CD8-positive, alpha-beta memory T cell (primary cell): ENCODE results near the gene NDRG4. TPM values are rescaled to one million over a fixed set of nuclear protein-coding genes. Genes with fewer than 3 reads are reported as not detected.
"Not testable (repeated sequence)": the region's sequence is repeated elsewhere in the genome, so short reads cannot be mapped to it uniquely, and the experiment has no call there.

ENCODE experiments used
- CTCF ChIA-PET: fragments of 350-600 bp; sonication (Branson Sonifier 250); formaldehyde crosslinking; loops from one replicate; lab custom pipeline; 2021; ENCODE audit warnings: antibody characterized with exemption; lab: Charles Lee
- POLR2A ChIA-PET: fragments of 350-600 bp; sonication (Branson Sonifier 250); formaldehyde crosslinking; loops from one replicate; lab custom pipeline; 2021; ENCODE audit warnings: antibody characterized with exemption; lab: Charles Lee
- DNase-seq, 5 donors: peaks; one replicate each; pipeline versions ENCODE4 v3.0.0 to v3.0.0-alpha.2; 2020 to 2022; ENCODE audit warnings: mixed read lengths in 1 of 5
- H3K27ac ChIP-seq: one replicate; pipeline ENCODE4 v1.7.0; 2013; ENCODE audit warnings: low read depth, mild to moderate bottlenecking, low read length, moderate library complexity
- H3K27me3 ChIP-seq: 2 replicates; pipeline ENCODE4 v1.7.0; 2013; ENCODE audit warnings: low read length, mild to moderate bottlenecking; ENCODE audit not compliant: insufficient read depth, poor library complexity, severe bottlenecking
- H3K36me3 ChIP-seq: 2 replicates; pipeline ENCODE4 v1.7.0; 2013; ENCODE audit warnings: mild to moderate bottlenecking, low read length, moderate library complexity; ENCODE audit not compliant: insufficient read depth
- H3K4me1 ChIP-seq: 2 replicates; pipeline ENCODE4 v1.7.0; 2013; ENCODE audit warnings: mild to moderate bottlenecking, low read length, moderate library complexity; ENCODE audit not compliant: insufficient read depth
- H3K4me3 ChIP-seq: 2 replicates; pipeline ENCODE4 v1.7.0; 2013; ENCODE audit warnings: mild to moderate bottlenecking, low read length
- H3K9me3 ChIP-seq: 2 replicates; pipeline ENCODE4 v1.7.0; 2013; ENCODE audit warnings: mild to moderate bottlenecking, low read length
- H3K27ac Mint-ChIP-seq, 8 donors: one replicate each; pipeline ENCODE4 v1.8.0; 2020 to 2021; ENCODE audit warnings: mixed read lengths in 8 of 8, mild to moderate bottlenecking in 6 of 8, inconsistent platforms in 3 of 8, moderate library complexity in 3 of 8
- H3K27me3 Mint-ChIP-seq, 2 donors: one replicate each; pipeline ENCODE4 v1.8.0; 2020 to 2021; ENCODE audit warnings: mixed read lengths in 2 of 2, mild to moderate bottlenecking in 1 of 2, moderate library complexity in 1 of 2
- H3K36me3 Mint-ChIP-seq, 3 donors: one replicate each; pipeline ENCODE4 v1.8.0; 2020 to 2021; ENCODE audit warnings: mixed read lengths in 3 of 3, inconsistent platforms in 1 of 3, mild to moderate bottlenecking in 1 of 3
- H3K4me1 Mint-ChIP-seq, 3 donors: one replicate each; pipeline ENCODE4 v1.8.0; 2020 to 2021; ENCODE audit warnings: mixed read lengths in 3 of 3, inconsistent platforms in 1 of 3, mild to moderate bottlenecking in 1 of 3
- H3K4me3 Mint-ChIP-seq, 7 donors: one replicate each; pipeline ENCODE4 v1.8.0; 2020 to 2021; ENCODE audit warnings: mixed read lengths in 7 of 7, mild to moderate bottlenecking in 6 of 7, moderate library complexity in 4 of 7, inconsistent platforms in 2 of 7
- H3K9me3 Mint-ChIP-seq, 5 donors: one replicate each; pipeline ENCODE4 v1.8.0; 2020 to 2022; ENCODE audit warnings: mixed read lengths in 5 of 5, mild to moderate bottlenecking in 3 of 5, moderate library complexity in 2 of 5, inconsistent platforms in 1 of 5
- polyA plus RNA-seq: library from polyadenylated mRNA; unstranded; fragments of 300-500 nt; fragmentation: Illumina TruSeq; gene quantifications from one replicate; pipeline ENCODE4 v1.2.3, GENCODE V29; 2021
- total RNA-seq, 2 experiments: library from RNA; stranded (reverse); gene quantifications; one replicate each; pipeline ENCODE4 v1.2.3, GENCODE V29; 2021

NDRG4 gene
- total and polyA plus RNA-seq, 3 experiments from 2014 or later = 0.63 to 2.4 (median 1.6) TPM

DNA sequence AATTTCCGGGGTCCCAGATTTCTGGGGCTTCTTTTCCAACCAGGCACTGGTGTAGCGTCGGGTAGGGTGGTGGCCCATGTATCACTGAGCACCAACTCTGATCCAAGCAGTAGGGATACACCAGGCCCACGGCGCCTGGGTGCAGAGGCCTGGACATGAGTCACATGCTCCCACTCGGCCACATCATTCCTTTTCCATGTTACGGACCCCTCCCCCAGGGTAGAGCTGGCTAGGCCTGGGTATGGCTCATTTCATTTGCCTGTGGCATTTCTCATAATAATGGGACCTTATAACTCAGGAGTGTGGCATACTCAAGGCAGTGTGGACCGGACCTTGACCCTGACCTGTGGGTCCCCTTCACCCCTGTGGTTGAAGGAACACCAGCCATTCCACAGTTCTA lies 18.0 kb upstream of the NDRG4 start:
- no peak overlapping the region for H3K27ac ChIP-seq
- H3K4me3 ChIP-seq = no peak overlapping the region
- Mint-ChIP-seq H3K27ac (no peak overlapping the region), H3K9me3 (no peaks in the 10 kb centered on the region), H3K4me1 (no peaks in the 10 kb centered on the region), H3K4me3 (no peak overlapping the region), H3K36me3 (no peaks in the 10 kb centered on the region), H3K27me3 (peaks cover 1 to 15% of the 10 kb centered on the region in 2 donors)
- POLR2A ChIA-PET = no interaction called here
- CTCF ChIA-PET = no interaction called here
- no peaks in the 10 kb centered on the region for H3K4me1 ChIP-seq
- H3K9me3 ChIP-seq = no peaks in the 10 kb centered on the region
- H3K27me3 ChIP-seq = no peaks in the 10 kb centered on the region
- no peak for DNase-seq
- H3K36me3 ChIP-seq = no peaks in the 10 kb centered on the region

DNA sequence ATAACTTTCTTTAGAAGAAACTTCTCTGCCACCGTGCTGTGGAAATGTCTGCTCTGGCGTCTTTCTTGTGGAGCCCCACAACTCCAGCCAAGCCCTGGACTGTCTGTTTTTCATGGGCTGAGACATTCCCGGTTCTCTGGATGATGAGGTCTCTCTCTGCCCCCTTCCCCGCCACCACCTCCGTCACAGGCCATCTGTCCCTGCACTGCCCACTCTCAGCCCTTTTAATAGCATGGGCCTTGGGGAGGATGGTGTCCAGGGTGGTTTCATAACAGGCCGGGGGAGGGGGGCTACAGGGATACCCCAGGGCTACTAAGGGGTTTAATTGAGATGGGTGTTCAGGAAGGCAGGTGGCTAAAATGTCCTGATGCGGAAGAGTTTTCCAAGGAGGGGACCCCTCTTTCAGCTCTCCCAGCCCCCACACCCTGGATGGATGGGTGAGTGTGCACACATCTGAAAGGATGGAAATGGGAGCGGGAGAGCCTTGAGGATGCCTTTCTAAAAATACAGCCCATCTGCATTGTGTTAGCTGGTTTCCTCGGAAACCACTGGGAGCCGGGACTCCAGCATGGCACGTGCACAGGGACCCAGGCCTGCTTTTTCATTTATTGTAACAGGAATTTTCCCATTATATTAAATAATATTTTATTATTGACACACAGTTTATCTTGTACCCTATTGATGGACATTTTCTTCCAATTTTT lies 14.6 kb upstream of the NDRG4 start:
- Histone ChIP-seq H3K4me3 (no peak overlapping the region), H3K4me1 (no peaks in the 10 kb centered on the region), H3K27ac (no peak overlapping the region), H3K9me3 (no peaks in the 10 kb centered on the region), H3K36me3 (no peaks in the 10 kb centered on the region), H3K27me3 (no peaks in the 10 kb centered on the region)
- ChIA-PET CTCF (interaction anchor here (0.7 to 4.8 kb wide), 4 partner anchors 52 to 271 kb away, joined by 3 to 105 read pairs (median 4); no protein-coding TSS in a partner anchor), POLR2A (no interaction called here)
- Mint-ChIP-seq H3K27ac (peak overlapping the region in 1 of 8 donors; percentile 64), H3K4me3 (no peak overlapping the region), H3K36me3 (no peaks in the 10 kb centered on the region), H3K4me1 (no peaks in the 10 kb centered on the region), H3K9me3 (no peaks in the 10 kb centered on the region), H3K27me3 (peaks cover 9 to 17% of the 10 kb centered on the region in 2 donors)
- no peak for DNase-seq

DNA sequence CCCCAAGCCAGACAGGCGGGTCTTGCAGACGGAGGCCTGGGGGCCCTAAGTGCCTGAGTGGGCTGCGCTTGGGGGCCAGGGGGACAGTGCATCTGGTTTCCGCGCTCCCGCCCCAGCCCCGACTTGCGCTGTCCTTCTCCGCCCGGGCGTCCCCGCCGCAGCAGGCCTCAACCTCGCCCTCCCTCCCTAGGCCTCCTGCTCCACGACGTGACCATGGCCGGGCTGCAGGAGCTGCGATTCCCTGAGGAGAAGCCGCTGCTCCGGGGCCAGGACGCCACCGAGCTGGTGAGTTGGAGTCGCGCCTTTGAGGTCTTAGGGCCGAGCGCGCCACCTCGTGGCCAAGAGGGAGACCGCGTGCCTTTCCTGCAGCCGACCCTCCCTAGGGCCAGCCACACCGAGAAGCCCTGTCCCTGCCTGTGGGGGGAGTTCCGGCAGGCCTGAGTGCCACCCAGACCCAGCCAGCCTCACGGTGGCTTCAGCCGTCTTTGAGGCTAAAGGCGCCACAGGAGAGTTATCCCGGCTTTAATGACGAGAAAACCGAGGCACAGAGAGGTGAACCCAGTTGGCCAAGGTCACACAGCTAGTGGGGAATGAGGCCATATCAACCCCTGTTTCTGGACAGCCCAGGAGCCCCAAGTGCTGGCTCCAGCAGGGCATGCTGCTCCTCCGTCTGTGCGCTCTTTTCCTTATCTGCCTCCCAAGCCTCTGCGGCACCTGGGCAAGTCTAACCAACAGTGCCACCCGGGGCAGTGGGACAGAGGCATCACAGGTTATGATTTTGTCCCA lies 12.2 kb upstream of the NDRG4 start:
- Histone ChIP-seq H3K4me3 (no peak overlapping the region), H3K4me1 (no peaks in the 10 kb centered on the region), H3K27ac (no peak overlapping the region), H3K9me3 (no peaks in the 10 kb centered on the region), H3K36me3 (no peaks in the 10 kb centered on the region), H3K27me3 (no peaks in the 10 kb centered on the region)
- no peaks in the 10 kb centered on the region for H3K9me3 Mint-ChIP-seq
- no peaks in the 10 kb centered on the region for H3K36me3 Mint-ChIP-seq
- H3K4me1 Mint-ChIP-seq = no peaks in the 10 kb centered on the region
- ChIA-PET POLR2A (no interaction called here), CTCF (interaction anchor here (0.6 to 4.8 kb wide), 18 partner anchors 12 to 166 kb away, joined by 3 to 105 read pairs (median 4); partner anchors contain the start of genes GINS3 and NDRG4)
- DNase-seq = peak; percentile 56 to 74 (median 66)
- peak overlapping the region in 1 of 7 donors; percentile 40 for H3K4me3 Mint-ChIP-seq
- H3K27ac Mint-ChIP-seq = peak overlapping the region in 2 of 8 donors; percentile 10 to 14
- H3K27me3 Mint-ChIP-seq = peaks cover 9 to 16% of the 10 kb centered on the region in 2 donors

DNA sequence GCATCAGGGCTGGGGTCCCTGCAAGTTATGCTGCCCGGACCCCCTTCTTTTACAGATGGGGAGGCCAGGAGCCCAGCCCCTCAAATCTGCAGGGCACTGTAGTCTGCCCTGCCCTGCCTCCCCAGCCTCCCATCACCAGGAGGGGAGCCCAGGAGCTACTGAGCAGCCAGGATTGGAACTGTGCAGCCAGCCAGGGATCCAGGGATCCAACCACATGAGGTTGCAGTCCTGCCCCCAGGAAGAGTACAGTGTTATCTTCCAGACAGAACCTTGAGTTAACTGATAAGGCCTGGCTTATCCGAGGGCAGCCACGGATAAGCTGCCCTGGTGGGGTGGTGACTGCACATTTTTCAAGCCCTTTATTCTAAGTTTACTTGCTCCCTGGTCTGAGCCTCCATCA lies 11.4 kb upstream of the NDRG4 start:
- Histone ChIP-seq H3K9me3 (no peaks in the 10 kb centered on the region), H3K27me3 (no peaks in the 10 kb centered on the region), H3K4me1 (no peaks in the 10 kb centered on the region), H3K36me3 (no peaks in the 10 kb centered on the region), H3K4me3 (no peak overlapping the region), H3K27ac (no peak overlapping the region)
- H3K27me3 Mint-ChIP-seq = peaks cover 14% of the 10 kb centered on the region in 2 donors
- H3K27ac Mint-ChIP-seq = no peak overlapping the region
- H3K4me3 Mint-ChIP-seq = no peak overlapping the region
- DNase-seq = no peak
- H3K36me3 Mint-ChIP-seq = no peaks in the 10 kb centered on the region
- ChIA-PET CTCF (interaction anchor here (0.7 to 4.8 kb wide), 12 partner anchors 9 to 268 kb away, joined by 3 to 105 read pairs (median 5); partner anchors contain the start of gene NDRG4), POLR2A (no interaction called here)
- H3K9me3 Mint-ChIP-seq = no peaks in the 10 kb centered on the region
- H3K4me1 Mint-ChIP-seq = no peaks in the 10 kb centered on the region

DNA sequence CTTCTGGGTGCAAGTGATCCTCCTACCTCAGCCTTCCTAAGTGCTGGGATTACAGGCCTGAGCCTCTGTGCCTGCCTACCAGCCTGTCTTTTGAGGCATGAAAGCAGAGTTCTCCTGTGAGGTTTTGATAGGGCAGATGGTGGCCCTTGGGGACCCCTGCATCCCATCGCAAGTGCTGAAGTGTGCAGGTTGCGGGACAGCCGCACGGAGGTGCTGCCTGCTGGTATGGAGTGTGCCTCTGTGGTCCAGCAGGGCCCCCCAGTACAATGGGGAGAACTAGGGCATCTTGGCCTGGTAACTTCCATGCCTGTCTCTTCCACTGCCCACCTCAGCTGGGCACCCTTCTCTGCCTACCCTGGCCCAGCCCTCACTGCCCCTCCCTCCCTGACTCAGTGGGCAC lies 9.9 kb upstream of the NDRG4 start:
- Mint-ChIP-seq H3K36me3 (no peaks in the 10 kb centered on the region), H3K27ac (peak overlapping the region in 1 of 8 donors; percentile 42), H3K9me3 (no peaks in the 10 kb centered on the region), H3K4me1 (peaks cover 0 to 1% (median under 1%) of the 10 kb centered on the region in 3 donors), H3K27me3 (peaks cover 14 to 20% of the 10 kb centered on the region in 2 donors), H3K4me3 (no peak overlapping the region)
- ChIA-PET POLR2A (no interaction called here), CTCF (interaction anchor here (4.4 to 4.8 kb wide), 2 partner anchors 153 kb away, joined by 26 to 105 read pairs; no protein-coding TSS in a partner anchor)
- Histone ChIP-seq H3K36me3 (no peaks in the 10 kb centered on the region), H3K4me1 (no peaks in the 10 kb centered on the region), H3K27me3 (no peaks in the 10 kb centered on the region), H3K27ac (no peak overlapping the region), H3K9me3 (no peaks in the 10 kb centered on the region), H3K4me3 (no peak overlapping the region)
- DNase-seq = no peak

DNA sequence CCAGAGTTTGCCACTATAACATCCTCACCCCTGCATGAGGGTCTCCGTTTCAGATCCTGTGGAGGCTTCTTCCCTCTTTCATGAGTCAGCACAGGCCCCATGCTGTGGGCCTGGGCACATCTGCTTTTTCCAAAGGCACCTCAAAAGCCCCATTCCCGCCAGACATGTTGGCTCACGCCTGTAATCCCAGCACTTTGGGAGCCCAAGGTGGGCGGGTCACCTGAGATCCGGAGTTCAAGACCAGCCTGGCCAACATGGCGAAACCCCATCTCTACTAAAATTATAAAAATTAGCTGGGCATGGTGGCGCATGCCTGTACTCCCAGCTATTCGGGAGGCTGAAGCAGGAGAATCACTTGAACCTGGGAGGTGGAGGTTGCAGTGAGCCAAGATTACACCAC lies 9.4 kb upstream of the NDRG4 start:
- H3K27ac ChIP-seq, H3K4me1 ChIP-seq, H3K4me3 ChIP-seq, H3K36me3 ChIP-seq, POLR2A ChIA-PET, DNase-seq, H3K27me3 ChIP-seq, H3K9me3 ChIP-seq, H3K4me1 Mint-ChIP-seq, H3K9me3 Mint-ChIP-seq, H3K36me3 Mint-ChIP-seq: not testable (repeated sequence)
- H3K27me3 Mint-ChIP-seq = peaks cover 14 to 23% of the 10 kb centered on the region in 2 donors
- peak overlapping the region in 1 of 8 donors; percentile 42 for H3K27ac Mint-ChIP-seq
- CTCF ChIA-PET = interaction anchor here (4.4 kb wide), 1 partner anchor 153 kb away, joined by 26 read pairs; no protein-coding TSS in a partner anchor
- H3K4me3 Mint-ChIP-seq = peak overlapping the region in 1 of 7 donors; percentile 32

DNA sequence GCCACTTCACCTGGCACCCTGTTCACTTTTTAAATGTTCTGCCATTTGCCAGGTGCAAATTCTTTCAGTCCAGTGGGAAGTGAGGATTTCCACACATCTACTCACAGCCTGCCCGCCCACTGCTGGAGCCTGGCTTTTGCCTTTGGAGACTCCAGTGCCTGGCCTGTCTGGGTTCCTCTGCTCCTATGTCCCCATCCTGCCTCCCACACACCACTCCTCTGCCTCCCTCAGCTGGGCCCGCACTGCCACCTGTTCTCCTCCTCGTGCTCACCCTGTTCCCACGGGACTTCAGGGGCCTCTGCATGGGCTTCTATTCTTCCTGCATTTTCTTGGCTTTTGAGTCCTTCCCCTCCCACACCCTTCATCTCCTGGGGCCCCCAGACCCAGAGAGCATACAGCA lies 7.9 kb upstream of the NDRG4 start:
- peaks cover 0 to 8% (median 6%) of the 10 kb centered on the region in 3 donors for H3K4me1 Mint-ChIP-seq

More for the DNA sequence above, 7.9 kb upstream of the NDRG4 start:
- H3K4me3 ChIP-seq = no peak overlapping the region
- H3K36me3 ChIP-seq = no peaks in the 10 kb centered on the region
- no peaks in the 10 kb centered on the region for H3K36me3 Mint-ChIP-seq
- H3K27ac Mint-ChIP-seq = no peak overlapping the region
- ChIA-PET CTCF (interaction anchor here (1.1 to 4.4 kb wide), 2 partner anchors 155 to 264 kb away, joined by 3 to 26 read pairs; no protein-coding TSS in a partner anchor), POLR2A (no interaction called here)
- H3K27me3 Mint-ChIP-seq = peaks cover 15 to 22% of the 10 kb centered on the region in 2 donors
- no peak for DNase-seq
- no peak overlapping the region for H3K4me3 Mint-ChIP-seq
- H3K27me3 ChIP-seq = no peaks in the 10 kb centered on the region
- no peaks in the 10 kb centered on the region for H3K4me1 ChIP-seq
- no peaks in the 10 kb centered on the region for H3K9me3 Mint-ChIP-seq
- H3K27ac ChIP-seq = no peak overlapping the region
- no peaks in the 10 kb centered on the region for H3K9me3 ChIP-seq
